Activated B cell treated with CpG ODN at 0.5 μM for 24 hours (primary cell): ENCODE results near the gene SAP30L. TPM values are rescaled to one million over a fixed set of nuclear protein-coding genes. Genes with fewer than 3 reads are reported as not detected.

Experiments
- ATAC-seq: fragments of 200-7000 bp; cut with Tn5 transposase; one replicate; pipeline ENCODE4 v1.10.0; 2021; ENCODE audit warnings: low read depth, mild to moderate bottlenecking, moderate library complexity
- CTCF ChIA-PET: fragments of 350-600 bp; sonication (Branson Sonifier 250); formaldehyde crosslinking; loops from one replicate; lab custom pipeline; 2021; ENCODE audit warnings: antibody characterized with exemption; lab: Charles Lee
- POLR2A ChIA-PET: fragments of 350-600 bp; sonication (Branson Sonifier 250); formaldehyde crosslinking; loops from one replicate; lab custom pipeline; 2021; ENCODE audit warnings: antibody characterized with exemption; lab: Charles Lee
- DNase-seq: peaks from one replicate; pipeline ENCODE4 v3.0.0; 2022
- H3K27ac Mint-ChIP-seq: one replicate; pipeline ENCODE4 v1.8.0; 2020; ENCODE audit warnings: mixed read lengths
- H3K27me3 Mint-ChIP-seq: one replicate; pipeline ENCODE4 v1.8.0; 2021; ENCODE audit warnings: mixed read lengths
- H3K36me3 Mint-ChIP-seq: one replicate; pipeline ENCODE4 v1.8.0; 2021; ENCODE audit warnings: low read depth, mixed read lengths
- H3K4me1 Mint-ChIP-seq: one replicate; pipeline ENCODE4 v1.8.0; 2021; ENCODE audit warnings: mixed read lengths
- H3K4me3 Mint-ChIP-seq: one replicate; pipeline ENCODE4 v1.8.0; 2020; ENCODE audit warnings: mild to moderate bottlenecking, mixed read lengths
- H3K9me3 Mint-ChIP-seq: one replicate; pipeline ENCODE4 v1.8.0; 2020; ENCODE audit warnings: mixed read lengths
- intact Hi-C: fragments of 100-400 bp; cut with micrococcal nuclease; formaldehyde crosslinking; loops from one replicate; pipeline ENCODE4 v1.15.1; 2024
- total RNA-seq: library from RNA; stranded (reverse); gene quantifications from 2 replicates; pipeline ENCODE4 v1.2.3, GENCODE V29; 2022
- TF ChIP-seq, protein P1 (sequence below): fragments of 200-600 bp; IDR thresholded peaks from one replicate; pipeline ENCODE4 v1.8.0; 2022; ENCODE audit warnings: antibody characterized with exemption, mild to moderate bottlenecking

Gene SAP30L
- total RNA-seq, 1 donor from 2014 or later = 28.9 TPM

DNA sequence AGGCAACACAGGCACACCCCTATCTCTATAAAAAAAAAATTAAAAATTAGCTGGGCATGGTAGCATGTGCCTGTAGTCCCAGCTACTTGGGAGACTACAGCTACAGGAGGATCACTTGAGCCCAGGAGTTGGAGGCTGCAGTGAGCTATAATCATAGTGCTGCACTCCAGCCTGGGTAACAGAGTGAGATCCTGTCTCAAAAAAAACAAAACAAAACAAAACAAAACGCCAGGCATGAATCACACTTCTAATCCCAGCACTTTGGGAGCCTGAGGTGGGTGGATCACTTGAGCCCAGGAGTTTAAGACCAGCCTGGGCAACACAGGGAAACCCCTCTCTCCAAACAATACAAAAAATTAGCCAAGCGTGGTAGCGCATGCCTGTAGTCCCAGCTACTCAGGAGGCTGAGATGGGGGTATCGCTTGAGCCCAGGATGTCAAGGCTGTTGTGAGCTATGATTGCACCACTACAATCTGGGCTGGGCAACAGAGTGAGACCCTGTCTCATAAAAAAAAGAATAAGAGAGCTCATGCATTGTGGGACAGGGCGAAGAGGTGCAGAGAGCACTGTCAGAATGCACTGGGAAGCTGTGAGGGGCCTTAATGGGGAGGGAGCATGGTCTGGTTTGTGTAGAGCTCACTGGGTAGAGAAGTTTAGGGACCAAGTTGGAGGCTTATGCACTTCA is 8.4 kb upstream of the SAP30L start:
- Mint-ChIP-seq H3K27ac (no peak overlapping the region), H3K4me1 (peaks cover 2% of the 10 kb centered on the region), H3K9me3 (no peaks in the 10 kb centered on the region), H3K4me3 (no peak overlapping the region), H3K27me3 (no peaks in the 10 kb centered on the region), H3K36me3 (peaks cover 74% of the 10 kb centered on the region)
- TF ChIP-seq, protein P1, sequence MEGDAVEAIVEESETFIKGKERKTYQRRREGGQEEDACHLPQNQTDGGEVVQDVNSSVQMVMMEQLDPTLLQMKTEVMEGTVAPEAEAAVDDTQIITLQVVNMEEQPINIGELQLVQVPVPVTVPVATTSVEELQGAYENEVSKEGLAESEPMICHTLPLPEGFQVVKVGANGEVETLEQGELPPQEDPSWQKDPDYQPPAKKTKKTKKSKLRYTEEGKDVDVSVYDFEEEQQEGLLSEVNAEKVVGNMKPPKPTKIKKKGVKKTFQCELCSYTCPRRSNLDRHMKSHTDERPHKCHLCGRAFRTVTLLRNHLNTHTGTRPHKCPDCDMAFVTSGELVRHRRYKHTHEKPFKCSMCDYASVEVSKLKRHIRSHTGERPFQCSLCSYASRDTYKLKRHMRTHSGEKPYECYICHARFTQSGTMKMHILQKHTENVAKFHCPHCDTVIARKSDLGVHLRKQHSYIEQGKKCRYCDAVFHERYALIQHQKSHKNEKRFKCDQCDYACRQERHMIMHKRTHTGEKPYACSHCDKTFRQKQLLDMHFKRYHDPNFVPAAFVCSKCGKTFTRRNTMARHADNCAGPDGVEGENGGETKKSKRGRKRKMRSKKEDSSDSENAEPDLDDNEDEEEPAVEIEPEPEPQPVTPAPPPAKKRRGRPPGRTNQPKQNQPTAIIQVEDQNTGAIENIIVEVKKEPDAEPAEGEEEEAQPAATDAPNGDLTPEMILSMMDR = no peak
- DNase-seq (no peak), ATAC-seq (no peak)
- CTCF ChIA-PET = no interaction called here
- POLR2A ChIA-PET = no interaction called here
- intact Hi-C loops = no loop called here

DNA sequence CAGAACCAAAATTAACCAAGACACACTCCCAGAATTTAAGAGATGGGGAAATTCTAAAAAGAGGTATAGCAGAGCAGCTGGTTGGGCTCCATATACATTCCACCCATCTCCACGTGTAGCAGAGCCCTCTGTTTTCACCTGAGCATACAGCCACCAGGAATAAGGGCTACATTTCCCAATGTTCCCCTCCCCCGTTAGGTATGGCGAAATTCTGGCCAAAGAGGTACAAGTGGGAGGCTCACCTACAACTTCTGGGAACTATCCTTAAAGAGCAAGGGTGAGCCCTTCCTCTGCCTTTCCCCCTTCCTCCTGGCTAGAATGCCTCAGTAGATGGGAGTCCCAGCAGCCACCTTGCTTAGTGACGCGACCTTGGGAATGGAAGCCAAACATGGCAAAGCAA is 5.3 kb upstream of the SAP30L start:
- Mint-ChIP-seq H3K4me1 (peaks cover 13% of the 10 kb centered on the region), H3K27me3 (no peaks in the 10 kb centered on the region), H3K27ac (no peak overlapping the region), H3K36me3 (peaks cover 68% of the 10 kb centered on the region), H3K4me3 (no peak overlapping the region), H3K9me3 (no peaks in the 10 kb centered on the region)
- DNase-seq (no peak), ATAC-seq (no peak)
- CTCF ChIA-PET = no interaction called here
- POLR2A ChIA-PET = no interaction called here
- TF ChIP-seq, protein P1 = no peak
- intact Hi-C loops = loop anchor here (10.0 kb wide), 1 partner anchor 374 kb away; no protein-coding TSS in a partner anchor

DNA sequence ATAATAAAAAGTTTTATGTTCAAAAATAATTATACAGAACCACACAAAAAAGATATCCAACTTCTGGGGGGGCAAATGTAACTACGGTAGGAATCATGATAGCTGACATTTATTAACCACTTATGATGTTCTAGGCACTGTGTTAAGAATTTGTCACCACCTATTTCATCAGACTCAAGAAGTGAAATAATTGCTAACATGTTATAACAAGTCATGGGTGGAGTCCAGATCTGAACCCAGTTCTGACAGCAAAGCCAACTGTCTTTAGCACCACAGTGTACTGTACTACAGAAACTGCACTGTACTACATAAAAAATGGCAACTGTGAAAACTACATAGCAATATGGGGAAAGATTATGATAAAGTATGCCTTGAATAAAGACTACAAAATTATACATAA is 3.0 kb upstream of the SAP30L start:
- ChIA-PET CTCF (no interaction called here), POLR2A (no interaction called here)
- H3K36me3 Mint-ChIP-seq = peaks cover 51% of the 10 kb centered on the region
- H3K4me1 Mint-ChIP-seq = peaks cover 25% of the 10 kb centered on the region
- H3K4me3 Mint-ChIP-seq = no peak overlapping the region
- TF ChIP-seq, protein P1 = no peak
- intact Hi-C loops = loop anchor here (10.0 kb wide), 1 partner anchor 372 kb away; no protein-coding TSS in a partner anchor
- DNase-seq (no peak), ATAC-seq (no peak)
- no peak overlapping the region for H3K27ac Mint-ChIP-seq
- H3K27me3 Mint-ChIP-seq = no peaks in the 10 kb centered on the region
- no peaks in the 10 kb centered on the region for H3K9me3 Mint-ChIP-seq

GRCh38 chr5:154444556-154445421 is 1.0 kb upstream of the SAP30L start:
- intact Hi-C loops = loop anchor here (1.0 to 10.0 kb wide), 8 partner anchors 13 to 496 kb away; partner anchors contain the start of genes CNOT8, FAM114A2, GALNT10 and LARP1
- no peak for ATAC-seq
- peaks cover 44% of the 10 kb centered on the region for H3K4me1 Mint-ChIP-seq
- ChIA-PET CTCF (interaction anchor here (0.8 kb wide), 1 partner anchor 24 kb away, joined by 3 read pairs; no protein-coding TSS in a partner anchor), POLR2A (interaction anchor here (0.7 to 1.0 kb wide), 2 partner anchors 255 to 406 kb away, joined by 3 to 6 read pairs; partner anchors contain the start of genes FAM114A2, GALNT10 and MFAP3)
- H3K27me3 Mint-ChIP-seq = no peaks in the 10 kb centered on the region
- TF ChIP-seq, protein P1 = no peak
- DNase-seq = no peak
- H3K27ac Mint-ChIP-seq = peak overlapping the region; percentile 90
- peak overlapping the region; percentile 99 for H3K4me3 Mint-ChIP-seq
- no peaks in the 10 kb centered on the region for H3K9me3 Mint-ChIP-seq
- H3K36me3 Mint-ChIP-seq = peaks cover 37% of the 10 kb centered on the region
